Vagina (tissue), 2 donors: ENCODE data around the gene IST1. TPM values are rescaled to one million over a fixed set of nuclear protein-coding genes. Genes with fewer than 3 reads are reported as not detected.

Experiments
- DNase-seq, 2 donors: peaks; one replicate each; pipeline ENCODE4 v3.0.0-alpha.2; 2017; ENCODE audit errors: extremely low spot score in 2 of 2
- H3K27ac ChIP-seq: fragments of 200-600 bp; sonication (generic); one replicate; pipeline ENCODE4 v1.5.1; 2019
- H3K27me3 ChIP-seq: fragments of 200-600 bp; sonication (generic); one replicate; pipeline ENCODE4 v1.5.1; 2019
- H3K36me3 ChIP-seq, 2 donors: fragments of 200-600 bp; sonication (generic); one replicate each; pipeline ENCODE4 v1.5.1; 2017 to 2019
- H3K4me1 ChIP-seq: fragments of 200-600 bp; sonication (generic); one replicate; pipeline ENCODE4 v1.5.1; 2019
- H3K4me3 ChIP-seq, 2 donors: fragments of 200-600 bp; sonication (generic); 1 replicate in 1 of 2; 2 replicates in 1 of 2; pipeline ENCODE4 v1.5.1; 2016 to 2019
- H3K9me3 ChIP-seq: fragments of 200-600 bp; sonication (generic); one replicate; pipeline ENCODE4 v1.5.1; 2019
- CTCF ChIP-seq, 3 experiments: fragments of 450-650 bp in 2 of 3; fragments of 200-600 bp in 1 of 3; sonication (generic) in 1 of 3; IDR thresholded peaks; one replicate each; pipeline ENCODE4 v1.5.1; 2017 to 2019; ENCODE audit warnings: antibody characterized with exemption in 3 of 3, mild to moderate bottlenecking in 2 of 3, moderate library complexity in 2 of 3
- POLR2A ChIP-seq, 2 donors: fragments of 450-650 bp; IDR thresholded peaks; one replicate each; pipeline ENCODE4 v1.6.1; 2017; ENCODE audit warnings: antibody characterized with exemption in 2 of 2, mild to moderate bottlenecking in 2 of 2, moderate library complexity in 2 of 2
- POLR2AphosphoS5 ChIP-seq, 2 donors: sonication (generic); formaldehyde crosslinking; IDR thresholded peaks; one replicate each; pipeline ENCODE4 v1.9.0; 2017; ENCODE audit warnings: antibody characterized with exemption in 2 of 2, mild to moderate bottlenecking in 2 of 2, low read depth in 1 of 2; ENCODE audit not compliant: insufficient read depth in 1 of 2
- intact Hi-C: fragments of 100-400 bp; cut with DNase I; formaldehyde crosslinking; loops from one replicate; pipeline ENCODE4 v1.15.1; 2023
- total RNA-seq: library from RNA; depleted of rRNA; stranded (reverse); fragments of >200 nt; gene quantifications from one replicate; pipeline ENCODE4 v1.2.3, GENCODE V29; 2016

IST1 gene
- total RNA-seq, 1 donor from 2014 or later = 159 TPM

DNA sequence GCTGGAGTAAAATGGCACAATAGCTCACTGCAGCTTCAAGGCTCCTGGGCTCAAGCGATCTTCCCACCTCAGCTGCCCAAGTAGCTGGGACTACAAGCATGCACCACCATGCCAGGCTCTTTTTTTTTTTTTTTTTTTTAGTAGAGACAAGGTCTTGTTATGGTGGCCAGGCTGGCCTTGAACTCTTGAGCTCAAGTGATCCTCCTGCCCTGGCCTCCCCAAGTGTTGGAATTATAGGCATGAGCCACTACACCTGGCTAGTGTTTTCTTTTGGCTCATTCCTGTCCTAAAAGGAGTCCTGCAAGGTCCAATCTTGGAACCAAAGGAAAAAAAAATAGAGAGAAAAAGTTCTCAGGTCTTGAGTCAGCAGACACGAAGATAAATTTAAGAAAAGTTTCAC lies 74.0 kb downstream of the IST1 start:
- no peak for DNase-seq
- intact Hi-C loops = no loop called here
- no peak for TF ChIP-seq POLR2AphosphoS5 (IDR thresholded peaks at IDR 0.05; ENCODE audit: insufficient read depth in 1 of 2, low read depth in 1 of 2)
- TF ChIP-seq CTCF (IDR thresholded peaks at IDR 0.05) = no peak
- TF ChIP-seq POLR2A (IDR thresholded peaks at IDR 0.05) = no peak

DNA sequence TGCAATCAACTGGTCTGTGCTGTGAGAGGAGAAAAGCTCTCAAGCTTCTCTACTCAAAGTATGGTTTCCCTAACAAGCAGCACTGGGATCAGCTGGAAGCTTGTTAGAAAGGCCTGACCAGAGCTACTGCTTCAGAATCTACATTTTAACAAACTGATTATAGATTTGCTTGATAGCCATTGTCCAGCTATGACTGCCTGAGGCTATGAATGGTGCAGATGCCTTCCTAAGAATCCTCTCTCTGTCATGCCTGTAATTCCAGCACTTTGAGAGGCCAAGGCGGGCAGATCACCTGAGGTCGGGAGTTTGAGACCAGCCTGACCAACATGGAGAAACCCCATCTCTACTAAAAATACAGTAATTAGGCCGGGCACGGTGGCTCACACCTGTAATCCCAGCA lies 76.2 kb downstream of the IST1 start:
- TF ChIP-seq CTCF (IDR thresholded peaks at IDR 0.05) = no peak
- TF ChIP-seq POLR2AphosphoS5 (IDR thresholded peaks at IDR 0.05; ENCODE audit: insufficient read depth in 1 of 2, low read depth in 1 of 2) = no peak
- no peak for TF ChIP-seq POLR2A (IDR thresholded peaks at IDR 0.05)
- H3K4me1 ChIP-seq = no peaks in the 10 kb centered on the region
- H3K4me3 ChIP-seq = no peak overlapping the region
- intact Hi-C loops = no loop called here
- no peaks in the 10 kb centered on the region for H3K36me3 ChIP-seq
- H3K27me3 ChIP-seq = no peaks in the 10 kb centered on the region
- H3K27ac ChIP-seq = no peak overlapping the region
- no peak for DNase-seq
- H3K9me3 ChIP-seq = no peaks in the 10 kb centered on the region

More for the DNA sequence above, 74.0 kb downstream of the IST1 start:
- no peaks in the 10 kb centered on the region for H3K27me3 ChIP-seq
- no peak overlapping the region for H3K27ac ChIP-seq
- no peaks in the 10 kb centered on the region for H3K4me1 ChIP-seq
- H3K9me3 ChIP-seq = no peaks in the 10 kb centered on the region
- no peaks in the 10 kb centered on the region for H3K36me3 ChIP-seq
- no peak overlapping the region for H3K4me3 ChIP-seq

DNA sequence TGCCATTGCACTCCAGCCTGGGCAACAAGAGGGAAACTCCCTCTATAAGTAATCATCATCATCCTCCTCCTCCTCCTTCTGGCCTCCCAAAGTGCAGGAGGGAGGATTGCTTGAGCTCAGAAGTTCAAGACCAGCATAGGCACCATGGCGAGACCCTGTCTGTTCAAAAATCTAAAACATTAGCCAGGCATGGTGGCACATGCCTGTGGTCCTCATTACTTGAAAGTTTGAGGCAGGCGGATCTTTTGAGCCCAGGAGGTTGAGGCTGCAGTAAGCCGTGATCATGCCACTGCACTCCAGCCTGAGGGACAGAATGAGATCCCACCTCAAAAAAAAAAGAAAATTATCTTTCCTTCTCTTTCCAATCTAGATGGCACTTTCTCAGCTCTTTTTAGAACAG lies 77.0 kb downstream of the IST1 start:
- intact Hi-C loops = no loop called here
- no peak for DNase-seq
- H3K9me3 ChIP-seq = no peaks in the 10 kb centered on the region
- TF ChIP-seq CTCF (IDR thresholded peaks at IDR 0.05) (no peak), POLR2A (IDR thresholded peaks at IDR 0.05) (no peak), POLR2AphosphoS5 (IDR thresholded peaks at IDR 0.05; ENCODE audit: insufficient read depth in 1 of 2, low read depth in 1 of 2) (no peak)
- no peaks in the 10 kb centered on the region for H3K36me3 ChIP-seq
- H3K4me3 ChIP-seq = no peak overlapping the region
- H3K27ac ChIP-seq = no peak overlapping the region
- H3K27me3 ChIP-seq = no peaks in the 10 kb centered on the region
- H3K4me1 ChIP-seq = no peaks in the 10 kb centered on the region

GRCh38 chr16:71973001-71973400 lies 77.7 kb downstream of the IST1 start:
- DNase-seq = no peak
- intact Hi-C loops = no loop called here
- no peaks in the 10 kb centered on the region for H3K4me1 ChIP-seq
- no peaks in the 10 kb centered on the region for H3K9me3 ChIP-seq
- TF ChIP-seq CTCF (IDR thresholded peaks at IDR 0.05) = no peak
- no peak for TF ChIP-seq POLR2A (IDR thresholded peaks at IDR 0.05)
- no peak for TF ChIP-seq POLR2AphosphoS5 (IDR thresholded peaks at IDR 0.05; ENCODE audit: insufficient read depth in 1 of 2, low read depth in 1 of 2)
- no peak overlapping the region for H3K27ac ChIP-seq
- H3K36me3 ChIP-seq = no peaks in the 10 kb centered on the region
- H3K27me3 ChIP-seq = no peaks in the 10 kb centered on the region
- H3K4me3 ChIP-seq = no peak overlapping the region

DNA sequence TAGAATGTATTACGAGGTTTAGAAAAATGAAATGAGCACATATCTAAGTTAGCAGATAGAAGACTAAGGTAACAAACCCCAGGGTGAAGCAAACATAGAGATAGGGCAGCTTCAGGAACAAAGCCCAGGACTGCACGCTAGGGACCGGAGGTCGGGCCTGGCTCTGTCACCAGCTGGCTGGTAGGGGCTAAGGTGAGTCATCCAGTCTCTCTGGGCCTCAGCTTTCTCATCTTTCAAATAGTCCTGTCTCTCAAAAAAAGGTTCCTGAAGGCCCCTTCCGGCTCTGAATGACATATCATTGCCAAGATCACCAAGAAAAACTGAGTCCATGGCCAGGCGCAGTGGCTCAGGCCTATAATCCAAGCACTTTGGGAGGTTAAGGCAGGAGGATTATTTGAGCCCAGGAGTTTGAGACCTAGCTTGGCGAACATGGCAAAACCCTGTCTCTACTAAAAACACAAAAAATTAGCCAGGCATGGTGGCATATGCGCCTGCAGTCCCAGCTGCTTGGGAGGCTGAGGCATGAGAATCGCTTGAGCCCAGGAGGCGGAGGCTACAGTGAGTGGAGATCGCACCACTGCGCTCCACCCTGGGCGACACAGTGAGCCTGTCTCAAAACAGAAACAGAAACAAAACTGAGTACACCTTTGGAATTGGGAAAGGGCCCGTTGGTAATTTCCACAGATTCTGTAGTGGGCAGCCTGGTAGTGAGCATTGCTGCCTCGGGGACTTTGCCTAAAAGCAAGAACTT lies 78.9 kb downstream of the IST1 start:
- H3K27me3 ChIP-seq = no peaks in the 10 kb centered on the region
- H3K4me1 ChIP-seq = no peaks in the 10 kb centered on the region
- H3K27ac ChIP-seq = no peak overlapping the region
- no peak for DNase-seq
- no peaks in the 10 kb centered on the region for H3K36me3 ChIP-seq
- H3K9me3 ChIP-seq = no peaks in the 10 kb centered on the region
- intact Hi-C loops = no loop called here
- H3K4me3 ChIP-seq = no peak overlapping the region
- TF ChIP-seq POLR2A (IDR thresholded peaks at IDR 0.05) = no peak
- TF ChIP-seq CTCF (IDR thresholded peaks at IDR 0.05) = no peak
- TF ChIP-seq POLR2AphosphoS5 (IDR thresholded peaks at IDR 0.05; ENCODE audit: insufficient read depth in 1 of 2, low read depth in 1 of 2) = no peak
